ENCODE data around the gene IFNAR2.
A peak's percentile ranks its signal among the peaks of the same experiment; 100 is the strongest.

IFNAR2 gene

DNA sequence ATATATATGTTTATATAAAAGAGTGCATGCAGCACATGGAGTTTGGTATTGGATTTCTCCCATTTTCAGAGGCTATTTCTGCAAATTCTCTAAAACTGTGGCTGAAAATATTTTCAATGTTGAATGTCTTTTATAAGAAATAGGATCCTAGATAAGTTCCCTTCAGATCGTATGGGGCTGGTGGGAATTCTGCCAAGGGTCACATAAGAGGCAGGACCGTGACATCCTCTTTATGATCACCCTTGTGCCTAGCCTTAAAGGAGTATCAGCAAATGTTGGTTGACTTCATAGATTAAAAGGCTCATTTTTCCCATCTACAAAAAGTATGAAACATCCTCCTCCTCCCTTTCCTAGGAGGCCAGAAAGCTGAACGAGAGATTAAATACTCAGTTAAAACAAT is 1.3 kb upstream of the IFNAR2 start:
- ATAC-seq (replicated peaks) (no peak), DNase-seq (no peak)
- H3K27ac Mint-ChIP-seq: no peak overlapping the region
- peak overlapping the region in 1 of 2 donors; percentile 68 for H3K4me3 Mint-ChIP-seq
- peaks cover 22 to 33% of the 10 kb centered on the region in 2 donors for H3K4me1 Mint-ChIP-seq (ENCODE audit: low read depth in 2 of 2)
- H3K36me3 Mint-ChIP-seq (ENCODE audit: insufficient read depth): peaks cover 12% of the 10 kb centered on the region
- H3K27me3 Mint-ChIP-seq: no peaks in the 10 kb centered on the region
- no peaks in the 10 kb centered on the region for H3K9me3 Mint-ChIP-seq

DNA sequence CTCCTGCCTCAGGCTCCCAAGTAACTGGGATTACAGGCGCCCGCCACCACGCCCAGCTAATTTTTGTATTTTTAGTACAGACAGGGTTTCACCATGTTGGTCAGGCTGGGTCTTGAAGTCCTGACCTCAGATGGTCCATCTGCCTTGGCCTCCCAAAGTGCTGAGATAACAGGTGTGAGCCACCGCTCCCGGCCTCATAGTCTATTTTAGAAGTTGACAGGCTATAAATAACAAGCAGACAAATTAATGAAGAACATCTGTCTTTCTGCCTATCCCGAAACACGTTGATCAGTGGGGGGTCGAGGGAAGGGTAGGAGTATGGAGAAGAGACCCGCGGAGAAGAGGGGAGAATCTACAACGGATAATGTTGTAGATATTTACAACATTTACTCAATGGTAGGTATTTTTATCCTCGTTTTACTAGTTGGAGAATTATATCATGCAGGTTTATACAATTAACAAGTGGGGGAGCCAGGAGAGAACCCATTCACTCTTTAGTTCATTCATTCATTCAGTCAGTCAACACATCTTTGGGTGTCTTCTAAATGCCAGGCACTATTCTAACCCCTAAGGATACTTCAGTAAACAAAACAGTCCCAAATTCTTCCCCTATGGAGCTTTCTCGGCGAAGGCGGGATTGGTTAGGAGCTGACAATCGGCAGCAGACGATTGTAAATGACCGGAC is 497 bp upstream of the IFNAR2 start:
- H3K4me3 Mint-ChIP-seq: peak overlapping the region; percentile 80 to 83
- H3K27ac Mint-ChIP-seq: peak overlapping the region; percentile 36 to 92
- no peaks in the 10 kb centered on the region for H3K9me3 Mint-ChIP-seq
- H3K36me3 Mint-ChIP-seq (ENCODE audit: insufficient read depth): peaks cover 13% of the 10 kb centered on the region
- H3K27me3 Mint-ChIP-seq: no peaks in the 10 kb centered on the region
- H3K4me1 Mint-ChIP-seq (ENCODE audit: low read depth in 2 of 2): peaks cover 24 to 37% of the 10 kb centered on the region in 2 donors
- no peak for DNase-seq
- peak; percentile 4 for ATAC-seq (replicated peaks)

DNA sequence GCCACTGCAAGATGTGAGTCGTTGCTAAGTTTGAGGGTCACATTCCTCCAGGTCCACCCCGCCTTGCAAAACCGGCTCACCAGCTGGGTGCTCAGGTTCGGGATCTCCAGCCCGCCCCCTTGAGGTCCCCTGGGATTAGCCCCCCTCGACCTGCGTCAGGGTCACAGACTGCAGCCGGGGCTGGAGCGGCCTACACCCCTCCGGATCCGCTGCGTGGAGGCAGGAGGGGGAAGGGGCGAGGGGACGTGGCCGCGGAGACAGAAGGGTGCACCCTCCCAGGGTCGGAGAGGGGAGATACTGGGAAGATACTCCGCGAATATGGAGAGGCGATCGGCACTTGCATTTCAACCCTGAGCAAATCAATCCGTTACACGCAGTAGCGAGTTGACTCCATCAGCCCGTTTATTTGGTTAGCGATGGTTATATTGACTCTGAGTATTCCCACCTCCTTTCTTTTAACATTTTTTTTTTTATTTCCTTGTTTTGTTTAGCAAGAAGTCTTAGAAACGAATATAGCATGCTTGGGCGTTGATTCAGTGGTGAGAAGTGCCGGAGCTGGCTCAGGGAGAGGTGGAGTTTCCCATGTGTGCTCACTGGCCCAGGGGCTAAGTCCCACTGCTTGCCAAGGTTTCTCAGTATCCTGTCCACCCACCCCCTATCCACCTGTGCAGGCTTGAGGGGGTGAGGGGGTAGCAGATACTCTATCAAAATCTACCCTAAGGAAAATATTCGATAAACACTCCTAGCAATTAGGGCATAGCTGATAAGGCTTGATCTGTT is 997 bp downstream of the IFNAR2 start:
- ATAC-seq (replicated peaks) (peak; percentile 23), DNase-seq (no peak)
- peak overlapping the region; percentile 71 to 85 for H3K27ac Mint-ChIP-seq
- peak overlapping the region; percentile 80 to 83 for H3K4me3 Mint-ChIP-seq
- no peaks in the 10 kb centered on the region for H3K27me3 Mint-ChIP-seq
- H3K36me3 Mint-ChIP-seq (ENCODE audit: insufficient read depth): peaks cover 19% of the 10 kb centered on the region
- H3K9me3 Mint-ChIP-seq: no peaks in the 10 kb centered on the region
- peaks cover 30 to 44% of the 10 kb centered on the region in 2 donors for H3K4me1 Mint-ChIP-seq (ENCODE audit: low read depth in 2 of 2)

- peak overlapping the region; percentile 80 to 83 for H3K4me3 Mint-ChIP-seq
- no peak for ATAC-seq (replicated peaks)
- no peaks in the 10 kb centered on the region for H3K9me3 Mint-ChIP-seq
- no peak for DNase-seq
- peaks cover 34 to 52% of the 10 kb centered on the region in 2 donors for H3K4me1 Mint-ChIP-seq (ENCODE audit: low read depth in 2 of 2)
- peak overlapping the region; percentile 71 to 85 for H3K27ac Mint-ChIP-seq
- peaks cover 17% of the 10 kb centered on the region for H3K36me3 Mint-ChIP-seq (ENCODE audit: insufficient read depth)
- no peaks in the 10 kb centered on the region for H3K27me3 Mint-ChIP-seq
Measured at GRCh38 chr21:33231526-33231925, 1.8 kb downstream of the IFNAR2 start.

DNA sequence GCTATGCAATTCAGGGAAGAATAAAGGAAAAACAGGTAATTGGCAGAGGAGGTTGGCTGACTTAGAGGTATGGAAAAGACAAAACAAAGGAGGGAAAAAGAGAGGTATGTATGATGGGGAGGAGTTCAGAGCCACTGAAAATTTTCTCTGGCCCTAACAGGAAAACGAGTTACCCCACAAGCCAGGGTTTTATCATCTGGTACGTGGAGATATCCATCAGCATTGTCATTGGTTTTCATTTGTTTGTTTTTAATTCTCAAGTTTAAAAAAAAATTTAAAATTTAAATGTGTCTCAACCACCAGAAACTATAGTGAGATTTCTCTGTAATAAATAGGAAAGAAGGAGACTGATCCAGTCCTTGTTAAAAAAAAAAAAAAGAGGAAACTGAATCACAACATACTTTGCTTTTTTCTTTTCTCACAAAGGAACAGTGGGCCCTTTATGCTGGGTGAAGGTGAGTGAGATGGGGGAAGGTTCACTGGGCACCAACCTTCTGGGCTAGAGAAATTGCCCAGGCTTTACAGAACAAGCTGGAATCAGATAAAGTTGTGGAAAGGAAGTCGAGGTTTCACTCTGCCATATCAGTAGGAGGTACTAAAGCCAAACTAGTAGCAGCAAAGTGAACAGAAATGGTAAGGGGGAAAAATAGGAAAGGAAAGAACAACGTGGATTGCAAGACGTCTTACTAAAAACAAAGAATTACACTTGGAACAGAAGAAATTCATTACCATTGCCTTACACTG is 2.7 kb downstream of the IFNAR2 start:
- no peaks in the 10 kb centered on the region for H3K9me3 Mint-ChIP-seq
- peak overlapping the region; percentile 80 to 83 for H3K4me3 Mint-ChIP-seq
- H3K27me3 Mint-ChIP-seq: no peaks in the 10 kb centered on the region
- H3K36me3 Mint-ChIP-seq (ENCODE audit: insufficient read depth): peaks cover 15% of the 10 kb centered on the region
- ATAC-seq (replicated peaks) (no peak), DNase-seq (no peak)
- H3K27ac Mint-ChIP-seq: peak overlapping the region; percentile 71 to 85
- peaks cover 43 to 59% of the 10 kb centered on the region in 2 donors for H3K4me1 Mint-ChIP-seq (ENCODE audit: low read depth in 2 of 2)

- ATAC-seq (replicated peaks) (peak; percentile 30), DNase-seq (no peak)
- H3K4me3 Mint-ChIP-seq: peak overlapping the region; percentile 33 to 80
- peaks cover 55 to 71% of the 10 kb centered on the region in 2 donors for H3K4me1 Mint-ChIP-seq (ENCODE audit: low read depth in 2 of 2)
- H3K27ac Mint-ChIP-seq: peak overlapping the region; percentile 55 to 59
- no peaks in the 10 kb centered on the region for H3K27me3 Mint-ChIP-seq
- peaks cover 13% of the 10 kb centered on the region for H3K36me3 Mint-ChIP-seq (ENCODE audit: insufficient read depth)
- no peaks in the 10 kb centered on the region for H3K9me3 Mint-ChIP-seq
Measured at GRCh38 chr21:33234635-33235520, 5.1 kb downstream of the IFNAR2 start.

DNA sequence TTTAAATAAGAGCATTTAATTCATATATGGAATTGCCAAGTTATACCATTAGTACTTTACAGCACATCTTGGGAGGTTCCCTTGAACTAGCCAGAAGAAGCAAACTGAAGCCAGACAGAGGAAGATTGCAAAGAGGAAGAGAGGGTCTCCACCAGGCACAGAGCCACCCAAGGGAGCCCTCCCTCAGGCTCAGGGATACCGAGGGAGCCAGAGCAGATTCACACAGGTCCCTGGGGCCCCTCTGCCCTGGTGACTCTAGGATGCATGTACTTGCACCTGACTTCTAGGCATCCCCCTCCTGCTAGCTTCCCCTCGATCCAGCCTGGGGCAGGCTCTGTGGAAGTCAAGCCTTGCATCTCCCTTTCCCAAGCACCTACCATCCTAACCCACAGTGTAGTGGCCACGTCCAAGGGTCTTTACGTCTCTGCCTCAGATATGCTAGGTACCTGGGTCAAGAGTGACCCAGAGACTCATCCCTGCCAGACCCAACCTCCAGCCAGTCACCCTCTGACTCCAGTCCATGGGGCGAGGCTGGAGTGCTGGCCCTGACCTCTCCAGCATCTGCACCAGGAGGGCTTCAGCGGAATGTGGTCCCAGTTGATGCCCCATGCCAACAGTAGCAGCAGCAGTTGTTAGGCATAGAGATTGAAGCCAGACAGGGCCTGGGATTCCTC is 6.4 kb downstream of the IFNAR2 start:
- Mint-ChIP-seq H3K4me1 (ENCODE audit: low read depth in 2 of 2) (peaks cover 60 to 80% of the 10 kb centered on the region in 2 donors), H3K27me3 (no peaks in the 10 kb centered on the region), H3K4me3 (peak overlapping the region in 1 of 2 donors; percentile 67), H3K36me3 (ENCODE audit: insufficient read depth) (peaks cover 13% of the 10 kb centered on the region), H3K9me3 (no peaks in the 10 kb centered on the region), H3K27ac (peak overlapping the region; percentile 91 to 95)
- DNase-seq: no peak
- ATAC-seq (replicated peaks): no peak

GRCh38 chr21:33236766-33237165 is 7.0 kb downstream of the IFNAR2 start:
- no peak for ATAC-seq (replicated peaks)
- H3K9me3 Mint-ChIP-seq: no peaks in the 10 kb centered on the region
- peak overlapping the region; percentile 91 to 95 for H3K27ac Mint-ChIP-seq
- no peaks in the 10 kb centered on the region for H3K27me3 Mint-ChIP-seq
- H3K36me3 Mint-ChIP-seq (ENCODE audit: insufficient read depth): peaks cover 13% of the 10 kb centered on the region
- H3K4me3 Mint-ChIP-seq: peak overlapping the region in 1 of 2 donors; percentile 67
- no peak for DNase-seq
- peaks cover 60 to 82% of the 10 kb centered on the region in 2 donors for H3K4me1 Mint-ChIP-seq (ENCODE audit: low read depth in 2 of 2)

GRCh38 chr21:33237486-33237885 is 7.7 kb downstream of the IFNAR2 start:
- no peak for DNase-seq
- peak overlapping the region; percentile 67 to 68 for H3K4me3 Mint-ChIP-seq
- H3K4me1 Mint-ChIP-seq (ENCODE audit: low read depth in 2 of 2): peaks cover 61 to 81% of the 10 kb centered on the region in 2 donors
- H3K27me3 Mint-ChIP-seq: no peaks in the 10 kb centered on the region
- H3K9me3 Mint-ChIP-seq: no peaks in the 10 kb centered on the region
- peak overlapping the region; percentile 91 to 95 for H3K27ac Mint-ChIP-seq
- H3K36me3 Mint-ChIP-seq (ENCODE audit: insufficient read depth): peaks cover 20% of the 10 kb centered on the region
- no peak for ATAC-seq (replicated peaks)

- peak overlapping the region; percentile 67 to 68 for H3K4me3 Mint-ChIP-seq
- H3K9me3 Mint-ChIP-seq: no peaks in the 10 kb centered on the region
- no peaks in the 10 kb centered on the region for H3K27me3 Mint-ChIP-seq
- H3K27ac Mint-ChIP-seq: peak overlapping the region; percentile 91 to 95
- DNase-seq (no peak), ATAC-seq (replicated peaks) (peak; percentile 24)
- peaks cover 54 to 74% of the 10 kb centered on the region in 2 donors for H3K4me1 Mint-ChIP-seq (ENCODE audit: low read depth in 2 of 2)
- H3K36me3 Mint-ChIP-seq (ENCODE audit: insufficient read depth): peaks cover 21% of the 10 kb centered on the region
Measured at GRCh38 chr21:33238146-33238545, 8.4 kb downstream of the IFNAR2 start.

DNA sequence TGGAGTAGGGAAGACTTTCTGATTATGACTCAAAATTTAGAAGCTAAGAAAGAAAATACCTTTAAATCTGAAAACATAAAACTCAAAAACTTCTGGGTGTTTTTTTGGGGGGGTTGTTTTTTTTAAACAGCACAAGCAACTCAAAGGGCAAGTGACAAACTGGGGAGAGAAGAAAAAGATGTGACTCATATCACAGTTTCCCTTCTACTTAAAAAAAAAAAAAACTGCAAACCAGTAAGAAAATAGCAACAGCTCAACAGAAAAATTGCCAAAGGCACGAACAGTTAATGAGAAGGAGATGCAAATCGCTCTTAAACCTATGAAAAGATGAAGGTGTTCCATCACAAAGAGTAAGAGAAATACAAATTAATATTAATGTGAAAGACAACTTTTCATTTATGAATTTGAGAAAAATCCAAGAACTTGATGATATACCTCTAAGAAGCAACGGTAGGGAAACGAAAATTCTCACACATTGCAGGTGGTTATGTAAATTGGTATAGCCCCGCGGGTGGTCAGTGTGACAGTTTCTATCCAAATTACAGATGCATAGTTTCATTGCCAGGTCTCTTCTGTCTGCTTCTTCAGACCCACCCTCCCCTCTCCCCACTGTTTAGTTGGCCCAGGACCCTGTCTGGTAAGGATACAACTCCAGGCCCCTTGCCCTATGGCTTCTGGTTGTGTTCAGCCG is 9.0 kb downstream of the IFNAR2 start:
- DNase-seq: no peak

More for the DNA sequence above, 9.0 kb downstream of the IFNAR2 start:
- peaks cover 54 to 74% of the 10 kb centered on the region in 2 donors for H3K4me1 Mint-ChIP-seq (ENCODE audit: low read depth in 2 of 2)
- peaks cover 26% of the 10 kb centered on the region for H3K36me3 Mint-ChIP-seq (ENCODE audit: insufficient read depth)
- peak overlapping the region; percentile 67 to 68 for H3K4me3 Mint-ChIP-seq
- peak overlapping the region; percentile 91 to 95 for H3K27ac Mint-ChIP-seq
- peak; percentile 71 for ATAC-seq (replicated peaks)
- no peaks in the 10 kb centered on the region for H3K27me3 Mint-ChIP-seq
- H3K9me3 Mint-ChIP-seq: no peaks in the 10 kb centered on the region
